Frontal cortex (tissue), 4 donors: ENCODE results near the gene PRRC2B. TPM values are rescaled to one million over a fixed set of nuclear protein-coding genes. Genes with fewer than 3 reads are reported as not detected.
"Not testable (repeated sequence)": the region's sequence is repeated elsewhere in the genome, so short reads cannot be mapped to it uniquely, and the experiment has no call there.

Experiments used
- DNase-seq, 2 donors: peaks; one replicate each; pipeline ENCODE4 v3.0.0; 2012; ENCODE audit warnings: low spot score in 2 of 2
- FAIRE-seq: peaks from 2 replicates; lab custom pipeline; 2012; peaks lifted over from hg19 to GRCh38; lab: Jason Lieb, UNC
- small RNA-seq: library from RNA; depleted of rRNA; stranded (forward); fragments of <200 nt; gene quantifications from one replicate; pipeline ENCODE3, GENCODE V24; 2014
- total RNA-seq: library from RNA; depleted of rRNA; stranded (reverse); fragments of >200 nt; gene quantifications from one replicate; pipeline ENCODE4 v1.2.3, GENCODE V29; 2014
- donor health status: control.
- donor health status: control.
- donor health status: control.

Gene PRRC2B
- total RNA-seq, 1 donor from 2014 or later, result 117 TPM

DNA sequence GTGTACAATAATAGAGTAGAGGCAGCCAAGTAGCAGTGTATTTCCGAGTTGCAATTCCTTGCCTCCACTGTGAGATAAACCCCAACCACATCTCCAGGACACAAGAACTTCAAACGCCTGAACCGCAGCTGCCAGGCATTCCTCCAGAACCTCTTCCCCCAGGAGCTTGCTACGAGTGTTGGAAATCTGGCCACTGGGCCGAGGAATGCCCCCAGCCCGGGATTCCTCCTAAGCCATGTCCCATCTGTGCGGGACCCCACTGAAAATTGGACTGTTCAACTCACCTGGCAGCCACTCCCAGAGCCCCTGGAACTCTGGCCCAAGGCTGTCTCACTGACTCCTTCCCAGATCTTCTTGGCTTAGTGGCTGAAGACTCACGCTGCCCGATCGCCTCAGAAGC is 155.3 kb downstream of the PRRC2B start:
- not testable (repeated sequence) for FAIRE-seq, DNase-seq

Small RNAs within 50 kb of the gene (small RNA-seq; reads per million reads assigned to genes)
- gene SNORD62A, result 0.41 reads per million, percentile 29 among the genes with 10 or more reads in this experiment
- 0.18 reads per million for gene SNORD62B

Other genes with a start within 250 kb of the PRRC2B start
- 0.82 TPM for gene FAM78A, start 117.6 kb upstream of the PRRC2B start, total RNA-seq
- gene PLPP7, start 104.4 kb upstream of the PRRC2B start, total RNA-seq, result 6.1 TPM
- 42.4 TPM for gene POMT1, start 108.8 kb downstream of the PRRC2B start, total RNA-seq
- 15.5 TPM for gene UCK1, start 137.2 kb downstream of the PRRC2B start, total RNA-seq
- not detected for gene PRRT1B, start 151.4 kb downstream of the PRRC2B start, total RNA-seq